Endothelial cell of umbilical vein (primary cell): ENCODE measurements around the gene DPP6.

Experiments
- MYC ChIP-seq: IDR thresholded peaks from one replicate; pipeline ENCODE4 v1.6.1; 2011; ENCODE audit warnings: mild to moderate bottlenecking, low read depth, low read length
- POLR2AphosphoS5 ChIP-seq: IDR thresholded peaks from 2 replicates; pipeline ENCODE4 v1.6.1; 2012; ENCODE audit warnings: low read depth, mild to moderate bottlenecking, control low read depth, low read length, moderate library complexity; ENCODE audit not compliant: insufficient read depth
- TF ChIP-seq, protein P1 (sequence below), 2 donors: IDR thresholded peaks; 1 replicate in 1 of 2; 2 replicates in 1 of 2; pipeline ENCODE4 v1.5.1; 2011; ENCODE audit warnings: low read length in 2 of 2, mild to moderate bottlenecking in 2 of 2, moderate library complexity in 2 of 2, control low read depth in 1 of 2, inconsistent platforms in 1 of 2, low read depth in 1 of 2; ENCODE audit not compliant: insufficient read depth in 1 of 2; ENCODE audit errors: extremely low read depth in 1 of 2

DNA sequence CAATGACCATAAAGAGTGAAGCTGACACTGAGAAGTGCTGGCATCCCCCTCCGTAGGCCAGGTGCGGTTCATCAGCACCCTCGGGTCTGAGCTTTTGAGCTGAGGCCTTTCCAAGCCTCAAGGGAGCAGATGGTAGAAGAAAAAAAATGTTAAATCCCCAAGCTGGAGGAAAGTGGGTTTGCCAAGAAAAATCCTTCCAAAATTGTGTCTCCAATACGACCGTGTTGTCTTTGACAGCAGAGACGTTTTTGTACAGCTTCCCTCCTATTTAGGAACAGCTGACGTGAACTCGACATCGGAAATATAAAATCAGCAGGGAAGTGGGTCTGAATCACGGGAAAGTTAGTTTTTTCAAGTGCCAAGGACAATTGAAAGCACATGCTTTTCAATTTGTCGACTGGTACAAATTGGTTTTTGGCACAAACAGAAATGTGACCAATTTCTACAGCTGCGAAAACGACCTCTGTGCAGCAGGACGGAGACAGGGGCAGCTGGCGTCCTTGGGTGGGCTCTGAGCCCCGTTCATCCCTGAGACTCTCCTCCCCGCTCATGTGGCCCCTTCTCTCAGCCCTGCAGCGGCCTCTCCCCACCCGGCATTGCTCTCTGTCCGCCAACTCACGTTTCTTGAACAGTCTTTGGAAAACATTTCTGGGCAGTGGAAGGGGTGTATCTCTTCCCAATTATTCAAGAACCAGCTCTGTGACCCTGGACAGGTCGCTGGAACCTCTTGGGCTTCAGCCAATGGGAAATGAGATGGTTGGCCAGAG is 860.9 kb downstream of the DPP6 start:
- no peak for TF ChIP-seq POLR2AphosphoS5
- TF ChIP-seq, protein P1, sequence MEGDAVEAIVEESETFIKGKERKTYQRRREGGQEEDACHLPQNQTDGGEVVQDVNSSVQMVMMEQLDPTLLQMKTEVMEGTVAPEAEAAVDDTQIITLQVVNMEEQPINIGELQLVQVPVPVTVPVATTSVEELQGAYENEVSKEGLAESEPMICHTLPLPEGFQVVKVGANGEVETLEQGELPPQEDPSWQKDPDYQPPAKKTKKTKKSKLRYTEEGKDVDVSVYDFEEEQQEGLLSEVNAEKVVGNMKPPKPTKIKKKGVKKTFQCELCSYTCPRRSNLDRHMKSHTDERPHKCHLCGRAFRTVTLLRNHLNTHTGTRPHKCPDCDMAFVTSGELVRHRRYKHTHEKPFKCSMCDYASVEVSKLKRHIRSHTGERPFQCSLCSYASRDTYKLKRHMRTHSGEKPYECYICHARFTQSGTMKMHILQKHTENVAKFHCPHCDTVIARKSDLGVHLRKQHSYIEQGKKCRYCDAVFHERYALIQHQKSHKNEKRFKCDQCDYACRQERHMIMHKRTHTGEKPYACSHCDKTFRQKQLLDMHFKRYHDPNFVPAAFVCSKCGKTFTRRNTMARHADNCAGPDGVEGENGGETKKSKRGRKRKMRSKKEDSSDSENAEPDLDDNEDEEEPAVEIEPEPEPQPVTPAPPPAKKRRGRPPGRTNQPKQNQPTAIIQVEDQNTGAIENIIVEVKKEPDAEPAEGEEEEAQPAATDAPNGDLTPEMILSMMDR (IDR thresholded peaks at IDR 0.05; ENCODE audit: extremely low read depth in 1 of 2, insufficient read depth in 1 of 2, low read depth in 1 of 2, low read length in 2 of 2), result no peak
- no peak for TF ChIP-seq MYC
